NB4 (cell line): Measurements from ENCODE around the gene ARID3C.

ENCODE experiments used
- MYC ChIP-seq: IDR thresholded peaks from 2 replicates; pipeline ENCODE4 v1.6.1; 2011; ENCODE audit warnings: low read depth, low read length
- POLR2A ChIP-seq: IDR thresholded peaks from 2 replicates; pipeline ENCODE4 v1.6.1; 2011; ENCODE audit warnings: mild to moderate bottlenecking; ENCODE audit not compliant: insufficient read length; ENCODE audit errors: extremely low read depth
- TF ChIP-seq, protein P1 (sequence below): IDR thresholded peaks from one replicate; pipeline ENCODE4 v1.5.1; 2012; ENCODE audit warnings: low read depth, low read length
- TF ChIP-seq, protein P2 (sequence below): IDR thresholded peaks from 2 replicates; pipeline ENCODE4 v1.6.1; 2011; ENCODE audit warnings: low read depth, low read length

DNA sequence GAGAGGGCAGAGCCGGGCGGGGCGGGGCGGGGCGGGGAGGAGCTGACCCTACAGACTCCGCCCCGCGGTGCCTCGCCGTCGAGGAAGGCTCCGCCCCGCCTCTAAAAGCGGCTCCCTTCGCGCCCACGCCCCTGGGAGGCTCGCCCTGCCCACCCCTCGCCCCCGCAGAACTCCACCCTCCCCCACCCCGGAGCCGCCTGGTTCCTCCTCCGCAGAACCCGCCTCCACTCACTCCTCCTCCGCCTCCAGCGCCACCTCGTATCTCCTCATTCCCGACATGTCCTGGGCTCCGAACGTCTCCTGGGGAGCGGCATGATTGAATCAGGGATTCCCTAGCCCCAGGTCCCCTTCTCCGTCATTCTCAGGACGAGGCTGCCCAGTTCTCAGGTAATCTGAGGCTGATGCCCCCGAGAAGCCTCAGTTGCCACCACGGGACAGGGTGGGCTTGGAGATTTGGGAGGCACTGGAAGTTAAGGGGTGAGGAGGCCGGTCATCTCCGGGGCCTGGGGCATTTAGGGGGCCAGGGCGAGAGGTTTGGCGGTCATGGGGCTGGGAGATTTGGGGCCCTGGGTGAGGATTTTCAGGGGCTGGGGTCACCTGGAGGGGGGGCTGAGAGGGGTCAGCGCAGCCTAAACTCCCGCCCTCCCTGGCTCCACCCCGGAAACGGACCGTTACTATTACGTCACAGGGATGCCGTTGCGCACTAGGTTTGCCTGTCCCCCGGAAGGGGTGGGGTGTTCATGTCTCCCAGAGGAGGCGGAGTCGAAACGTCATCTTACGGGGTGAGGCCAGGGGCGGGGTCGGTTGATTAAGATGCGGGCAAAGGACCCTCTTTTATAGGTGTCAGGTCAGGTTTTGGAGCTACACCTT is 36.8 kb upstream of the ARID3C start:
- TF ChIP-seq POLR2A, result peak; percentile 74
- TF ChIP-seq, protein P1, sequence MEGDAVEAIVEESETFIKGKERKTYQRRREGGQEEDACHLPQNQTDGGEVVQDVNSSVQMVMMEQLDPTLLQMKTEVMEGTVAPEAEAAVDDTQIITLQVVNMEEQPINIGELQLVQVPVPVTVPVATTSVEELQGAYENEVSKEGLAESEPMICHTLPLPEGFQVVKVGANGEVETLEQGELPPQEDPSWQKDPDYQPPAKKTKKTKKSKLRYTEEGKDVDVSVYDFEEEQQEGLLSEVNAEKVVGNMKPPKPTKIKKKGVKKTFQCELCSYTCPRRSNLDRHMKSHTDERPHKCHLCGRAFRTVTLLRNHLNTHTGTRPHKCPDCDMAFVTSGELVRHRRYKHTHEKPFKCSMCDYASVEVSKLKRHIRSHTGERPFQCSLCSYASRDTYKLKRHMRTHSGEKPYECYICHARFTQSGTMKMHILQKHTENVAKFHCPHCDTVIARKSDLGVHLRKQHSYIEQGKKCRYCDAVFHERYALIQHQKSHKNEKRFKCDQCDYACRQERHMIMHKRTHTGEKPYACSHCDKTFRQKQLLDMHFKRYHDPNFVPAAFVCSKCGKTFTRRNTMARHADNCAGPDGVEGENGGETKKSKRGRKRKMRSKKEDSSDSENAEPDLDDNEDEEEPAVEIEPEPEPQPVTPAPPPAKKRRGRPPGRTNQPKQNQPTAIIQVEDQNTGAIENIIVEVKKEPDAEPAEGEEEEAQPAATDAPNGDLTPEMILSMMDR, result no peak
- TF ChIP-seq, protein P2, sequence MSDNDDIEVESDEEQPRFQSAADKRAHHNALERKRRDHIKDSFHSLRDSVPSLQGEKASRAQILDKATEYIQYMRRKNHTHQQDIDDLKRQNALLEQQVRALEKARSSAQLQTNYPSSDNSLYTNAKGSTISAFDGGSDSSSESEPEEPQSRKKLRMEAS, result no peak
- TF ChIP-seq MYC, result no peak
